RWPE2 (cell line): ENCODE data around the gene CCDC167.
A peak's percentile ranks its signal among the peaks of the same experiment; 100 is the strongest.

Source experiments
- ATAC-seq: fragments of 200-7000 bp; cut with Tn5 transposase; 3 replicates; pipeline ENCODE4 v1.9.1; 2021; ENCODE audit warnings: low read depth
- DNase-seq: peaks from one replicate; pipeline ENCODE4 v3.0.0-alpha.2; 2020; ENCODE audit warnings: low spot score
- H3K27ac ChIP-seq: fragments of 450-650 bp; 2 replicates; pipeline ENCODE4 v1.5.1; 2017; ENCODE audit warnings: mild to moderate bottlenecking; ENCODE audit not compliant: poor library complexity, severe bottlenecking
- H3K27me3 ChIP-seq: fragments of 250-450 bp; sonication (Bioruptor Pico); 2 replicates; pipeline ENCODE4 v1.5.1; 2021; ENCODE audit warnings: mild to moderate bottlenecking, moderate library complexity; ENCODE audit not compliant: insufficient read depth, poor library complexity, severe bottlenecking
- H3K36me3 ChIP-seq: fragments of 250-450 bp; sonication (Bioruptor Pico); 2 replicates; pipeline ENCODE4 v1.5.1; 2020; ENCODE audit warnings: low read depth, mild to moderate bottlenecking, moderate library complexity
- H3K4me1 ChIP-seq: fragments of 250-450 bp; sonication (Bioruptor Pico); 2 replicates; pipeline ENCODE4 v1.5.1; 2021; ENCODE audit warnings: mild to moderate bottlenecking, moderate library complexity; ENCODE audit not compliant: insufficient read depth, poor library complexity, severe bottlenecking
- H3K4me3 ChIP-seq: fragments of 250-450 bp; sonication (Bioruptor Pico); 2 replicates; pipeline ENCODE4 v1.5.1; 2021; ENCODE audit warnings: mild to moderate bottlenecking, moderate library complexity; ENCODE audit not compliant: severe bottlenecking
- H3K9me3 ChIP-seq: fragments of 250-450 bp; sonication (Bioruptor Pico); 2 replicates; pipeline ENCODE4 v1.5.1; 2021; ENCODE audit warnings: mild to moderate bottlenecking, moderate library complexity; ENCODE audit not compliant: severe bottlenecking
- CTCF ChIP-seq: fragments of 450-650 bp; IDR thresholded peaks from one replicate; pipeline ENCODE4 v1.5.1; 2017; ENCODE audit warnings: mild to moderate bottlenecking, moderate library complexity; ENCODE audit not compliant: poor library complexity, severe bottlenecking

Gene CCDC167

GRCh38 chr6:37540029-37540352 is 40.3 kb upstream of the CCDC167 start:
- ATAC-seq (no peak), DNase-seq (no peak)
- H3K4me3 ChIP-seq = no peak overlapping the region
- no peaks in the 10 kb centered on the region for H3K27me3 ChIP-seq
- no peaks in the 10 kb centered on the region for H3K36me3 ChIP-seq
- no peak overlapping the region for H3K27ac ChIP-seq
- H3K4me1 ChIP-seq = no peaks in the 10 kb centered on the region
- TF ChIP-seq CTCF = no peak
- H3K9me3 ChIP-seq = no peaks in the 10 kb centered on the region

- DNase-seq = no peak
- Histone ChIP-seq H3K27me3 (no peaks in the 10 kb centered on the region), H3K27ac (no peak overlapping the region), H3K4me3 (no peak overlapping the region), H3K9me3 (no peaks in the 10 kb centered on the region), H3K36me3 (no peaks in the 10 kb centered on the region), H3K4me1 (no peaks in the 10 kb centered on the region)
- no peak for TF ChIP-seq CTCF
- no peak for ATAC-seq
Observed at GRCh38 chr6:37539171-37540028, 39.7 kb upstream of the CCDC167 start.

GRCh38 chr6:37538107-37538506 is 38.4 kb upstream of the CCDC167 start:
- no peaks in the 10 kb centered on the region for H3K36me3 ChIP-seq
- peak; percentile 66 for ATAC-seq
- peak; percentile 60 for TF ChIP-seq CTCF
- H3K9me3 ChIP-seq = no peaks in the 10 kb centered on the region
- H3K27me3 ChIP-seq = no peaks in the 10 kb centered on the region
- H3K4me3 ChIP-seq = no peak overlapping the region
- no peak overlapping the region for H3K27ac ChIP-seq
- no peaks in the 10 kb centered on the region for H3K4me1 ChIP-seq
- no peak for DNase-seq

- TF ChIP-seq CTCF = no peak
- no peaks in the 10 kb centered on the region for H3K4me1 ChIP-seq
- H3K27me3 ChIP-seq = no peaks in the 10 kb centered on the region
- no peak overlapping the region for H3K4me3 ChIP-seq
- no peak for DNase-seq
- no peaks in the 10 kb centered on the region for H3K36me3 ChIP-seq
- H3K27ac ChIP-seq = no peak overlapping the region
- no peaks in the 10 kb centered on the region for H3K9me3 ChIP-seq
- ATAC-seq = no peak
Observed at GRCh38 chr6:37537548-37537947, 37.9 kb upstream of the CCDC167 start.

GRCh38 chr6:37536491-37537190 is 36.9 kb upstream of the CCDC167 start:
- Histone ChIP-seq H3K27me3 (no peaks in the 10 kb centered on the region), H3K4me1 (no peaks in the 10 kb centered on the region), H3K4me3 (no peak overlapping the region), H3K36me3 (no peaks in the 10 kb centered on the region), H3K27ac (no peak overlapping the region), H3K9me3 (no peaks in the 10 kb centered on the region)
- ATAC-seq = no peak
- DNase-seq = no peak
- no peak for TF ChIP-seq CTCF
